Lower leg skin (tissue), 4 donors: Measurements from ENCODE around the gene CATSPERB. TPM values are rescaled to one million over a fixed set of nuclear protein-coding genes. Genes with fewer than 3 reads are reported as not detected.

ENCODE experiments used
- DNase-seq, 2 donors: peaks; one replicate each; pipeline ENCODE4 v3.0.0-alpha.2; 2019; ENCODE audit warnings: low spot score in 2 of 2
- H3K4me3 ChIP-seq: fragments of 200-600 bp; sonication (generic); 2 replicates; pipeline ENCODE4 v1.5.1; 2017; ENCODE audit warnings: mild to moderate bottlenecking, low read depth; ENCODE audit not compliant: poor library complexity, severe bottlenecking
- CTCF ChIP-seq, 3 donors: fragments of 450-650 bp; IDR thresholded peaks; one replicate each; pipeline ENCODE4 v1.5.1; 2016; ENCODE audit warnings: antibody characterized with exemption in 3 of 3, mild to moderate bottlenecking in 3 of 3, moderate library complexity in 2 of 3
- POLR2A ChIP-seq, 2 donors: fragments of 450-650 bp; IDR thresholded peaks; one replicate each; pipeline ENCODE4 v1.6.1; 2016 to 2017; ENCODE audit warnings: antibody characterized with exemption in 2 of 2, mild to moderate bottlenecking in 1 of 2, moderate library complexity in 1 of 2
- WGBS, 2 donors: methylation state at CpG; one replicate each; pipeline ENCODE4 v1.1.5; 2018; 5-methylcytosine and 5-hydroxymethylcytosine counted together
- intact Hi-C: fragments of 100-400 bp; cut with DNase I; formaldehyde crosslinking; loops from one replicate; pipeline ENCODE4 v1.15.0; 2023; ENCODE audit warnings: low total_unique reads
- total RNA-seq, 4 donors: library from RNA; depleted of rRNA; stranded (reverse); fragments of >200 nt; gene quantifications; one replicate each; pipeline ENCODE4 v1.1.0, GENCODE V29; 2016

CATSPERB gene
- total RNA-seq, 4 donors from 2014 or later: 0.21 to 1.3 (median 0.44) TPM

GRCh38 chr14:91555531-91555930, 176.4 kb downstream of the CATSPERB start:
- intact Hi-C loops: no loop called here
- H3K4me3 ChIP-seq: no peak overlapping the region
- TF ChIP-seq POLR2A (IDR thresholded peaks at IDR 0.05) (no peak), CTCF (IDR thresholded peaks at IDR 0.05) (no peak)
- no peak for DNase-seq
- 88 to 89% methylated on average over 2 of the region's 2 CpGs for WGBS, 2 donors

- no peak overlapping the region for H3K4me3 ChIP-seq
- TF ChIP-seq CTCF (IDR thresholded peaks at IDR 0.05): no peak
- TF ChIP-seq POLR2A (IDR thresholded peaks at IDR 0.05): no peak
- 78 to 91% methylated on average over 6 to 11 of the region's 11 CpGs for WGBS, 2 donors
- no peak for DNase-seq
- intact Hi-C loops: no loop called here
Observed at GRCh38 chr14:91554535-91555332, 177.2 kb downstream of the CATSPERB start.

GRCh38 chr14:91548108-91548507, 183.8 kb downstream of the CATSPERB start:
- no peak overlapping the region for H3K4me3 ChIP-seq
- no peak for TF ChIP-seq POLR2A (IDR thresholded peaks at IDR 0.05)
- no peak for TF ChIP-seq CTCF (IDR thresholded peaks at IDR 0.05)
- intact Hi-C loops: no loop called here
- no peak for DNase-seq
- 84 to 85% methylated on average over 3 of the region's 3 CpGs for WGBS, 2 donors

GRCh38 chr14:91545946-91546716, 185.8 kb downstream of the CATSPERB start:
- no peak overlapping the region for H3K4me3 ChIP-seq
- DNase-seq: no peak
- TF ChIP-seq POLR2A (IDR thresholded peaks at IDR 0.05) (no peak), CTCF (IDR thresholded peaks at IDR 0.05) (no peak)
- intact Hi-C loops: loop anchor here (1.0 kb wide), 1 partner anchor 28 kb away; no protein-coding TSS in a partner anchor
- WGBS, 2 donors: 59 to 64% methylated on average over 5 of the region's 5 CpGs

- intact Hi-C loops: loop anchor here (1.0 kb wide), 1 partner anchor 29 kb away; no protein-coding TSS in a partner anchor
- no peak for DNase-seq
Observed at GRCh38 chr14:91545204-91545603, 186.7 kb downstream of the CATSPERB start.

More at GRCh38 chr14:91545204-91545603, 186.7 kb downstream of the CATSPERB start:
- no peak overlapping the region for H3K4me3 ChIP-seq
- no peak for TF ChIP-seq CTCF (IDR thresholded peaks at IDR 0.05)
- TF ChIP-seq POLR2A (IDR thresholded peaks at IDR 0.05): no peak
